K562 (cell line): ENCODE data around the gene CCL24. TPM values are rescaled to one million over a fixed set of nuclear protein-coding genes. Genes with fewer than 3 reads are reported as not detected.
"Not testable (repeated sequence)": the region's sequence is repeated elsewhere in the genome, so short reads cannot be mapped to it uniquely, and the experiment has no call there.

ENCODE experiments used
- CTBP1 ChIP-seq: fragments of 450-650 bp; IDR thresholded peaks from 2 replicates; pipeline ENCODE4 v1.6.1; 2016; ENCODE audit warnings: borderline replicate concordance
- DPF2 ChIP-seq: fragments of 450-650 bp; IDR thresholded peaks from 2 replicates; pipeline ENCODE4 v1.6.1; 2016
- ESRRA ChIP-seq: fragments of 450-650 bp; IDR thresholded peaks from 2 replicates; pipeline ENCODE4 v1.6.1; 2014; ENCODE audit warnings: low read depth, mild to moderate bottlenecking, moderate library complexity, borderline replicate concordance
- MGA ChIP-seq: fragments of 450-650 bp; IDR thresholded peaks from 2 replicates; pipeline ENCODE4 v1.6.1; 2016; ENCODE audit warnings: mild to moderate bottlenecking, moderate library complexity
- MLLT1 ChIP-seq, 2 experiments: fragments of 450-650 bp; IDR thresholded peaks; 2 replicates each; pipeline ENCODE4 v1.6.1; 2016
- POLR2AphosphoS5 ChIP-seq: IDR thresholded peaks from 2 replicates; pipeline ENCODE4 v1.6.1; 2011; ENCODE audit warnings: mild to moderate bottlenecking, low read depth, low read length, moderate library complexity; ENCODE audit not compliant: control insufficient read depth, insufficient read depth
- SMARCC2 ChIP-seq: fragments of 450-650 bp; IDR thresholded peaks from 2 replicates; pipeline ENCODE4 v1.6.1; 2017; ENCODE audit warnings: antibody characterized with exemption, moderate library complexity, mild to moderate bottlenecking, low read depth
- TEAD4 ChIP-seq, 2 experiments: sonication (generic) in 1 of 2; formaldehyde crosslinking in 1 of 2; IDR thresholded peaks; 2 replicates each; pipeline versions ENCODE4 v1.6.1 to v1.8.0; 2012 to 2022; ENCODE audit warnings: borderline replicate concordance in 1 of 2, inconsistent platforms in 1 of 2, low read length in 1 of 2, mild to moderate bottlenecking in 1 of 2, missing genetic modification reagents in 1 of 2
- TRIM24 ChIP-seq, 2 experiments: fragments of 450-650 bp; IDR thresholded peaks; 2 replicates each; pipeline ENCODE4 v1.6.1; 2016
- ZEB2 ChIP-seq: fragments of 450-650 bp; IDR thresholded peaks from 2 replicates; pipeline ENCODE4 v1.6.1; 2016
- polyA plus RNA-seq, 8 experiments: library from polyadenylated mRNA; depleted of rRNA in 4 of 8; stranded (reverse) in 5 of 8; unstranded in 3 of 8; fragments of >200 nt; fragmentation: Nextera tagmentation in 2 of 8; fragmentation: Illumina TruSeq in 1 of 8; extraction: Ambion mirVana in 2 of 8; extraction: Trizol in 1 of 8; gene quantifications; 2 replicates each; pipeline versions ENCODE4 v1.2.1 to v1.2.3, GENCODE V29; 2011 to 2014; ENCODE audit warnings: inconsistent platforms in 1 of 8, missing spikeins in 1 of 8
- total RNA-seq, 7 experiments: library from RNA; depleted of rRNA in 6 of 7; stranded (reverse); fragments of >200 nt in 6 of 7; fragmentation: Illumina TruSeq in 2 of 7; extraction: Trizol in 2 of 7; gene quantifications; 2 replicates each; pipeline versions ENCODE4 v1.2.1 to v1.2.3, GENCODE V29; 2011 to 2021; ENCODE audit warnings: low replicate concordance in 1 of 7
- TF ChIP-seq, protein P1 (sequence below), 2 experiments: fragments of 450-650 bp in 1 of 2; sonication (generic) in 1 of 2; formaldehyde crosslinking in 1 of 2; IDR thresholded peaks in 1 of 2; conservative IDR thresholded peaks in 1 of 2; 2 replicates each; pipeline versions ENCODE4 v1.6.1 to v1.8.1; 2016 to 2023; ENCODE audit warnings: mild to moderate bottlenecking in 2 of 2, moderate library complexity in 2 of 2, inconsistent platforms in 1 of 2, missing genetic modification reagents in 1 of 2

CCL24 gene
- total and polyA plus RNA-seq, 9 of the 15 experiments (the other 6 are each of a cell fraction or from before 2014, with no cell fraction given): 0.45 to 3.6 (median 0.95) TPM; not detected in 1

DNA sequence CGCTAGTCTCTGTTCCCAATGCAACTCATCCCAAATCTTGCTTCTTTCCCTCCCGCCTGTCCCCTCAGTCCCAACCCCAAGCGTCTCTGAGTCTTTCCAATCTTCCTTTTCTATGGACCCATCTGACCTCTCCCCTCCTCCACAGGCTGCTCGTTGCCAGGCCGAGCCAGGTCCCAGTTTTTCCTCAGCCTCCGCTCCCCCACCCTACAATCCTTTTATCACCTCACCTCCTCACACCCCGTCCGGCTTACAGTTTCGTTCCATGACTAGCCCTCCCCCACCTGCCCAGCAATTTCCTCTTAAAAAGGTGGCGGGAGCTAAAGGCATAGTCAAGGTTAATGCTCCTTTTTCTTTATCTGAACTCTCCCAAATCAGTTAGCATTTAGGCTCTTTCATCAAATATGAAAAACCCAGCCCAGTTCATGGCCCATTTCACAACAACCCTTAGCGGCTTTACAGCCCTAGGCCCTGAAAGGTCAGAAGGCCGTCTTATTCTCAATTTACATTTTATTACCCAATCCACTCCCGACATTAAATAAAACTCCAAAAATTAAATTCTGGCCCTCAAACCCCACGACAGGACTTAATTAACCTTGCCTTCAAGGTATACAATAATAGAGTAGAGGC is 32.8 kb downstream of the CCL24 start (continued):
- peak; percentile 67 for TF ChIP-seq MGA
- TF ChIP-seq ZEB2: peak; percentile 78
- TF ChIP-seq TEAD4 (IDR thresholded peaks at IDR 0.05; ENCODE audit: low read length): peak; percentile 39
- not testable (repeated sequence) for TF ChIP-seq TEAD4 (CRISPR knock-in tag; IDR thresholded peaks at IDR 0.05; ENCODE audit: borderline replicate concordance)
- peak; percentile 33; the same call in 1 of the 2 replicates for TF ChIP-seq SMARCC2
- peak in 1 of 2 experiments; percentile 52; a peak in 2 of 4 replicates for TF ChIP-seq MLLT1 (IDR thresholded peaks at IDR 0.05)
- TF ChIP-seq POLR2AphosphoS5: peak; percentile 37; the same call in 1 of the 2 replicates
- TF ChIP-seq ESRRA: peak; percentile 44; the same call in 1 of the 2 replicates
- peak; percentile 78; the same call in 1 of the 2 replicates for TF ChIP-seq DPF2
- TF ChIP-seq CTBP1: peak; percentile 55; the same call in 1 of the 2 replicates
- TF ChIP-seq, protein P1, sequence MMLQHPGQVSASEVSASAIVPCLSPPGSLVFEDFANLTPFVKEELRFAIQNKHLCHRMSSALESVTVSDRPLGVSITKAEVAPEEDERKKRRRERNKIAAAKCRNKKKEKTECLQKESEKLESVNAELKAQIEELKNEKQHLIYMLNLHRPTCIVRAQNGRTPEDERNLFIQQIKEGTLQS (IDR thresholded peaks at IDR 0.05): 0 out of 2 replicates have a peak, but pooled peaks have one; percentile 18
- TF ChIP-seq, protein P1 (CRISPR knock-in tag; conservative IDR thresholded peaks at IDR 0.05): not testable (repeated sequence)
- TF ChIP-seq TRIM24 (IDR thresholded peaks at IDR 0.05): 0 out of 4 replicates have a peak, but pooled peaks of 1 of the 2 experiments have one; percentile 22
